HG03045 (cell line): ENCODE measurements around the gene ZFP36.

Source experiments
- ATAC-seq: cut with Tn5 transposase; IDR thresholded peaks from one replicate; pipeline ENCODE4 v1.9.1; 2021; ENCODE audit warnings: mild to moderate bottlenecking, moderate library complexity; ENCODE audit not compliant: unreplicated experiment

The ZFP36 gene

GRCh38 chr19:39384839-39385568 is 21.6 kb upstream of the ZFP36 start:
- ATAC-seq: no peak

- ATAC-seq: no peak
These were observed 20.8 kb upstream of the ZFP36 start for GRCh38 chr19:39385629-39386411.

GRCh38 chr19:39386557-39386956 is 20.1 kb upstream of the ZFP36 start:
- ATAC-seq: no peak

GRCh38 chr19:39388657-39389056 is 18.0 kb upstream of the ZFP36 start:
- ATAC-seq: no peak

- no peak for ATAC-seq
These were observed 16.8 kb upstream of the ZFP36 start for GRCh38 chr19:39389631-39390414.

- no peak for ATAC-seq
These were observed 16.2 kb upstream of the ZFP36 start for GRCh38 chr19:39390451-39390750.

- ATAC-seq: peak; percentile 92
These were observed 15.8 kb upstream of the ZFP36 start, which contains the start of the genes MED29 and PAF1 for GRCh38 chr19:39390751-39391437. MED29 (plus strand) TSS chr19:39391378; CDS start chr19:39391423, 45 bp downstream. PAF1 (minus strand) TSS chr19:39391106; CDS start chr19:39390864, 242 bp downstream.

- peak; percentile 35 for ATAC-seq
These were observed 9.0 kb upstream of the ZFP36 start for GRCh38 chr19:39397360-39398296.

- ATAC-seq: no peak
These were observed 8.3 kb upstream of the ZFP36 start for GRCh38 chr19:39398297-39398864.

GRCh38 chr19:39399668-39400050 is 7.0 kb upstream of the ZFP36 start:
- no peak for ATAC-seq

- ATAC-seq: no peak
These were observed 6.6 kb upstream of the ZFP36 start for GRCh38 chr19:39400061-39400460.

GRCh38 chr19:39401070-39401548 is 5.5 kb upstream of the ZFP36 start:
- ATAC-seq: no peak

- no peak for ATAC-seq
These were observed 4.9 kb upstream of the ZFP36 start for GRCh38 chr19:39401549-39402345.

GRCh38 chr19:39402346-39403300 is 4.0 kb upstream of the ZFP36 start:
- ATAC-seq: peak; percentile 32

GRCh38 chr19:39403331-39404312 is 3.0 kb upstream of the ZFP36 start:
- peak; percentile 16 for ATAC-seq

GRCh38 chr19:39405261-39405957 is 1.2 kb upstream of the ZFP36 start:
- ATAC-seq: no peak
